ENCODE data around the gene ABAT.
A peak's percentile ranks its signal among the peaks of the same experiment; 100 is the strongest.
"Not testable (repeated sequence)": the region's sequence is repeated elsewhere in the genome, so short reads cannot be mapped to it uniquely, and the experiment has no call there.

ABAT gene

DNA sequence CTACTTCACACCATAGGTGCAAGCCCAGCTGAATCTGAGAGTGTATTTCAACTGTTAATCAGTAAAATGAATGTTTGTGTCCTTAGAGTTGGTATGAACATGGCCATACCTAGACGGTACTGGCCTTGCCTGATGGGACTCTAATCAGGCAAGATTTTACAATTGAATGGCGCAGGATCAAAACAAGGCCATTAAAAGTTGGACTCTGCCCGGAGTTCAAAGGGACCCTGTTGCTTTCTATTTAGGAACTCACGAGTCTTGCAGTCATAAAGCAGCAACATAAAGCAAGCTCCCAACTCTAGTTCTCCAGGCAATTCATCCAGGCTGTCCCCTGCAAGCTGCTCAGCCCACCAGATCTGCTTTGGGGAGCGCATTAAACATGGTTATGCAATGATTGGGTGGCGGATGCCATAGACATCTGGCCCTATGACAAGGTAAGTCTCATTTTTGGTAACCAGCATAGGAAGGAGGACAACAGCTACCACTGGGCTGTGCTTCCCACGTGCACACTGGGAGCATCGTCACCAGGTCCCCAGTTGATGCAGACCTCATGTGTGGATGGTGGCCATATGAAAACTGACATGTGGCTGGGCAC is 114.3 kb downstream of the ABAT start:
- no peak for DNase-seq

DNA sequence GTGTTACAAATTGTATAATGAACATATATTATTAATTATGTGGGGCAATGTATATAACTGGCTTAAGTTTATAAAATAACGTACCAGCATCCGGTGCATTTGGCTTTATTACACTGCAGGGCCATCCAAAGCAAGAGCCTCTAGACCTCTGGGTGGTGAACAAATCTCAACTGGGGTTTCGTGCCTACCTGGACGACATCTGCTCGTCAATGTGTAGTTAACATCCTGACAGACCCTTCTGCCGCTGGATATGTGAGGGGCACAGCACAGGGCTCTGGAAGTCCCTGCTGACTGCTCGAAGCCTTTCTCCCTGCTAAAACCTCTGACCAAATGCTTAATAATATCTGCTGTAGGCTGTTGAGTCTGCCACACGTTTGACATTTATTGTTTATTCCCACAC is 120.7 kb downstream of the ABAT start:
- DNase-seq: no peak

DNA sequence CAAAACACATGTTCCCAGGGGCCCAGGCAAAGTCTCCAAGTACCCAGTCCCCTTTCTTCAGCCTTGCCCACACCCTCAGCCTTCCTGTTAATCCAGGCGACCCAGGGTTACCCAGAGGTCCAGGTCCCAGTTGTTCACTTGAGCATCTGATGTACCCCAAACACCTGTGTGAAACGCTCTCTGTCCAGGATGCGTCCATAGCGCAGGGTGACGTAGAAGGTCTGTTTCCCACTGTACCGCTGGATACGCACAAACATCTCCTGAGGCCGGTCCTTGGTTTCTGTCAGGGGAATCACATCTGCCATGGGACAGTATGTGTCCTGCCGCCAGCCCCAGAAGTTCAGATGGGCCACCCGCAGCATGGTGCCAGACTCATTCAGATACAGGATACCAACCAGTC is 121.4 kb downstream of the ABAT start:
- no peak for DNase-seq

GRCh38 chr16:8796469-8797363 is 122.3 kb downstream of the ABAT start:
- DNase-seq: no peak

- DNase-seq: peak; percentile 90
Observed at GRCh38 chr16:8797364-8798173, 123.2 kb downstream of the ABAT start, which contains the start of the genes PMM2 and TMEM186. Gene PMM2, plus strand, starts transcription at chr16:8797839. Its CDS starts 44 bp downstream, at chr16:8797883. Gene TMEM186, minus strand, starts transcription at chr16:8797639. Its CDS starts 25 bp downstream, at chr16:8797614.

GRCh38 chr16:8798174-8798527 is 123.7 kb downstream of the ABAT start:
- no peak for DNase-seq

- DNase-seq: no peak
Observed at GRCh38 chr16:8798535-8799157, 124.2 kb downstream of the ABAT start.

DNA sequence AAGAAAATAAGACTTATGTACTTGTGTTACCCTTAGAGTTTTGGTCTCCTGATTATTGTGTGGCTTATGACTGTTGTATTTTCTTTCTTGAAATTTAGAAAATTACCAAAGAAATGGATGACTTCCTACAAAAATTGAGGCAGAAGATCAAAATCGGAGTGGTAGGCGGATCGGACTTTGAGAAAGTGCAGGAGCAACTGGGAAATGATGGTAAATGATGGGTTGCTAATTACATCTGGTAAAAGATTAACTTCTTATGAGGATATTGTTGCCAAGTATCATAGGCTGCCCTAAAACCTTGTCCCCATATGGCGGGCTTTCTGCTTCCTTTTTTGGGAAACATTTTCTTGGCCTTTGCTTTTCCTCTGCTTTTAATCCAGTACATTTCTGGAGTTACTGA is 127.3 kb downstream of the ABAT start:
- no peak for DNase-seq

DNA sequence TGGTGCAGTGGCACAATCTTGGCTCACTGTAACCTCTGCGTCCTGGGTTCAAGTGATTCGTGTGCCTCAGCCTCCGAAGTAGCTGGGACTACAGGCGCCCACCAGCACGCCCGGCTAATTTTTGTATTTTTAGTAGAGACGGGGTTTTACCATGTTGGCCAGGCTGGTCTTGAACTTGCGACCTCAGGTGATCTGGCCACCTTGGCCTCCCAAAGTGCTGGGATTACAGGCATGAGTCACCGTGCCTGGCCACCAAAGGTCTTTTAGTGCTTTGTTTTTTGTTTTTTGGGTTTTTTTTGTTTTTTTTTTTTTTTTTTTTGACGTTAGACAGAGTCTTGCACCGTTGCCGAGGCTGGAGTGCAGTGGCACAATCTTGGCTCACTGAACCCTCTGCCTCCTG is 129.3 kb downstream of the ABAT start:
- DNase-seq: not testable (repeated sequence)

DNA sequence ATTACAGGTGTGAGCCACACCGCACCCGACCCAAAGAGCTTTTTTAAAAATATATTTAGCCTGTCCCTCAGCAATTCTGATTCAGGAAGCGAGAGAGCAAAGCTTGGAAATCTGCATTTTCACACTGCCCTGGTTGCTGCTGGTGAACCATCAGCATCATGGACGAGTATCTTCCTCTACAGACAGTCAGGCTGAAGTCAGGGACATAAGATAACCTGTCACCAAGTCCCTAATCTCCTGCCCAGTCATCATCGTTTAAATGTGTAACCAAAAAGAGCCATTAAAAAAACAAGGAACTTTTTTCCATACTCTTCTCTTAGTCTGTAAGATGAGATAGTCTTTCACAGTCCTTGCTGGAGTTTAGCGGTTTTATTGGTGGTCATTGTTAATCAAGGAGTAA is 129.9 kb downstream of the ABAT start:
- DNase-seq: no peak

- no peak for DNase-seq
Observed at GRCh38 chr16:8806272-8806983, 132.0 kb downstream of the ABAT start.

DNA sequence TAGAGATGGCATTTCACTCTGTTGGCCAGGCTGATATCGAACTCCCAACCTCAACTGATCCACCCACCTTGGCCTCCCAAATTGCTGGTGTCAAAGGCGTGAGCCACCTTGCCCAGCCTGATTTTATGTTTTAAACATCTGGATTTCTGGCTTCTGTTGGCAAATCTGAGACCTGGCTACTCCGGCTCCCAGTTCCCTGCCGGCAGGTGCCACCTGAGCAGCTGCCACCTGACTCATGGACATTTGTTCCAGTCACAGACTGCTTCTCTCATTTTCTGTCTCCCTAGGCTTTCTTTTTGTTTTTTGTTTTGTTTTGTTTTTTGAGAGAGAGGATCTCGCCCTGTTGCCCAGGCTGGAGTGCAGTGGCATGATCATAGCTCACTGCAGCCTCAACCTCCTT is 132.8 kb downstream of the ABAT start:
- no peak for DNase-seq

- no peak for DNase-seq
Observed at GRCh38 chr16:8808009-8808408, 133.6 kb downstream of the ABAT start.

- DNase-seq: no peak
Observed at GRCh38 chr16:8808613-8809353, 134.4 kb downstream of the ABAT start.

DNA sequence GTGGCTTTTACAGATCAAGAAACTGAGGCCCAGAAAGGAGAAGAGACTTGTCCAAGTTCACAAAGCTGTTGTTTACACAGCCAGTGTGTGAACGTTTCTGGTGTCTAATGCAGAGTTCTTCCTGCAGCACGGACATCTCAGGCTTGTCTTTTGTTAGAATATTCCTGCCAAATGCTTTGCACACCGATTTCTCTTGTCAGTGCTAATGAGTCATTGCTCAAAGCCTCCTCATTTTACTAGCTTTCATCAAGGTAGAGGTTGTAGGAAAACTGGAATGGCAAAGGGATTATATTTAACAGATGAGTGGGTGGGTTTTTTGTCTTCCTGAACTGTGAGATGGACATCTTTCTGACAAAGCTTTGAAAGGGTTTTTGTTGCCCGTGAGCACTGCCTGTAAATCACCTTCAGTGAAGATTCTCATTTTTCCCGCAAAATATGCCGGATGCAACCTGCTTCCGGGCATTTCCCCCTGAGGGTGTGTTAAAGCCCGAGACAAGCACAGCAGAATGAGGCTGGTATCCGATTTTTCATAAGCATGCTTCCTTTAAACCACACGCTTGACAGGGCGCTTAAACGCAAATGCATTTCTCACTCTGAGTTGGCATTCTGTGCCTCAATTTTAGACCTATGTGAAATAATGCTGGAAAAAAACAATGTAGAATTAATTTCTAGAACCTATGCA is 137.9 kb downstream of the ABAT start:
- DNase-seq: no peak

GRCh38 chr16:8814095-8814806 is 139.8 kb downstream of the ABAT start:
- no peak for DNase-seq

GRCh38 chr16:8816967-8817655 is 142.7 kb downstream of the ABAT start:
- DNase-seq: no peak

- no peak for DNase-seq
Observed at GRCh38 chr16:8818504-8819270, 144.3 kb downstream of the ABAT start.

Measured in activated T-cell treated with anti-CD3 and anti-CD28 coated beads, Interleukin-2, amount 50 U/mL, for 1 hour (primary cell).